Sciatic nerve (tissue), 2 donors: Measurements from ENCODE around the gene MYOF. TPM values are rescaled to one million over a fixed set of nuclear protein-coding genes. Genes with fewer than 3 reads are reported as not detected.
A peak's percentile ranks its signal among the peaks of the same experiment; 100 is the strongest.

Source experiments
- ATAC-seq: fragments of 200-7000 bp; cut with Tn5 transposase; one replicate; pipeline ENCODE4 v1.9.1; 2020; ENCODE audit warnings: mild to moderate bottlenecking, moderate library complexity
- DNase-seq: peaks from one replicate; pipeline ENCODE4 v3.0.0-alpha.2; 2020; ENCODE audit warnings: low spot score
- intact Hi-C: fragments of 100-400 bp; cut with DNase I; formaldehyde crosslinking; loops from one replicate; pipeline ENCODE4 v1.14.2; 2022
- total RNA-seq: library from RNA; stranded (reverse); fragmentation: NEBNext Ultra II Directional; extraction: Animal tissue kit (Norgen Biotek cat#: 25700); gene quantifications from one replicate; pipeline ENCODE4 v1.2.1, GENCODE V29; 2021
- donor health status: DM: no; HTN: no; CAD: no.
- donor health status: DM: no; HTN: no; CAD: no.

Gene MYOF
- total RNA-seq, 1 donor from 2014 or later: 76.2 TPM

GRCh38 chr10:93408783-93409182, 73.4 kb downstream of the MYOF start:
- no peak for ATAC-seq

GRCh38 chr10:93406364-93407145, 75.6 kb downstream of the MYOF start:
- no peak for ATAC-seq
- DNase-seq: no peak
- intact Hi-C loops: no loop called here

More at GRCh38 chr10:93408783-93409182, 73.4 kb downstream of the MYOF start:
- no peak for DNase-seq
- intact Hi-C loops: no loop called here

- DNase-seq: no peak
- ATAC-seq: no peak
- intact Hi-C loops: no loop called here
Measured at GRCh38 chr10:93404048-93404354, 78.1 kb downstream of the MYOF start.

GRCh38 chr10:93403152-93404047, 78.7 kb downstream of the MYOF start:
- intact Hi-C loops: no loop called here
- ATAC-seq (no peak), DNase-seq (no peak)

- DNase-seq (no peak), ATAC-seq (no peak)
- intact Hi-C loops: no loop called here
Measured at GRCh38 chr10:93402192-93402591, 79.9 kb downstream of the MYOF start.

GRCh38 chr10:93398528-93398927, 83.6 kb downstream of the MYOF start:
- DNase-seq: no peak
- no peak for ATAC-seq
- intact Hi-C loops: no loop called here

GRCh38 chr10:93397020-93397419, 85.1 kb downstream of the MYOF start:
- DNase-seq: no peak
- intact Hi-C loops: no loop called here
- ATAC-seq: no peak

- ATAC-seq: no peak
- intact Hi-C loops: no loop called here
- DNase-seq: no peak
Measured at GRCh38 chr10:93393211-93393610, 88.9 kb downstream of the MYOF start.

- intact Hi-C loops: no loop called here
- no peak for ATAC-seq
- DNase-seq: no peak
Measured at GRCh38 chr10:93392121-93392520, 90.0 kb downstream of the MYOF start.

GRCh38 chr10:93390306-93391090, 91.6 kb downstream of the MYOF start:
- intact Hi-C loops: no loop called here
- DNase-seq (no peak), ATAC-seq (no peak)

GRCh38 chr10:93386631-93387369, 95.3 kb downstream of the MYOF start:
- intact Hi-C loops: no loop called here
- ATAC-seq (peak; percentile 76), DNase-seq (no peak)

GRCh38 chr10:93385345-93385744, 96.8 kb downstream of the MYOF start:
- DNase-seq (no peak), ATAC-seq (no peak)
- intact Hi-C loops: no loop called here

- intact Hi-C loops: no loop called here
- no peak for DNase-seq
- no peak for ATAC-seq
Measured at GRCh38 chr10:93384006-93384405, 98.1 kb downstream of the MYOF start.

GRCh38 chr10:93383562-93383981, 98.6 kb downstream of the MYOF start:
- ATAC-seq (no peak), DNase-seq (no peak)
- intact Hi-C loops: no loop called here

GRCh38 chr10:93379731-93380575, 102.2 kb downstream of the MYOF start:
- intact Hi-C loops: loop anchor here (5.0 kb wide), 1 partner anchor 102 kb away; the partner anchor contains the start of gene MYOF
- DNase-seq: no peak
- ATAC-seq: no peak

- no peak for ATAC-seq
Measured at GRCh38 chr10:93378997-93379730, 103.0 kb downstream of the MYOF start.

GRCh38 chr10:93378039-93378438, 104.1 kb downstream of the MYOF start:
- intact Hi-C loops: loop anchor here (5.0 kb wide), 1 partner anchor 104 kb away; the partner anchor contains the start of gene MYOF
- no peak for DNase-seq

More at GRCh38 chr10:93378997-93379730, 103.0 kb downstream of the MYOF start:
- intact Hi-C loops: loop anchor here (5.0 kb wide), 1 partner anchor 103 kb away; the partner anchor contains the start of gene MYOF
- DNase-seq: no peak

More at GRCh38 chr10:93378039-93378438, 104.1 kb downstream of the MYOF start:
- no peak for ATAC-seq
